ENCODE measurements around the gene SMARCB1. TPM values are rescaled to one million over a fixed set of nuclear protein-coding genes. Genes with fewer than 3 reads are reported as not detected.

The SMARCB1 gene
- total and polyA plus RNA-seq, 2 experiments from 2014 or later = 114 to 132 TPM

GRCh38 chr22:23844739-23845202 lies 58.0 kb downstream of the SMARCB1 start (continued):
- TF ChIP-seq ZNF462 (CRISPR knock-in tag; IDR thresholded peaks at IDR 0.05) (no peak), ZNF114 (CRISPR knock-in tag; IDR thresholded peaks at IDR 0.05) (no peak), EZH2 (IDR thresholded peaks at IDR 0.05; ENCODE audit: low read depth, unreplicated experiment) (no peak), STAT1 (IDR thresholded peaks at IDR 0.05; ENCODE audit: unreplicated experiment) (no peak), ETS1 (IDR thresholded peaks at IDR 0.05) (no peak), JUNB (IDR thresholded peaks at IDR 0.05; ENCODE audit: unreplicated experiment) (no peak), ZNF331 (CRISPR knock-in tag; IDR thresholded peaks at IDR 0.05; ENCODE audit: low read depth) (no peak)

GRCh38 chr22:23845265-23846080 lies 58.7 kb downstream of the SMARCB1 start:
- Mint-ChIP-seq H3K4me3 (no peak overlapping the region), H3K9me3 (no peaks in the 10 kb centered on the region), H3K36me3 (ENCODE audit: low read depth) (no peaks in the 10 kb centered on the region; the same call in 2 of the 3 replicates), H3K27ac (peak overlapping the region; percentile 30), H3K27me3 (ENCODE audit: insufficient read depth, low read depth, poor library complexity) (peaks cover 35% of the 10 kb centered on the region), H3K4me1 (peaks cover 37% of the 10 kb centered on the region)
- Histone ChIP-seq H4K20me1 (replicated peaks; ENCODE audit: insufficient read depth) (no peaks in the 10 kb centered on the region), H3K9me2 (ENCODE audit: insufficient read depth) (no peaks in the 10 kb centered on the region), H3K4me1 (ENCODE audit: insufficient read depth) (peaks cover 34% of the 10 kb centered on the region), H3F3A (replicated peaks; ENCODE audit: low read depth) (peaks cover 15% of the 10 kb centered on the region; the same call in 1 of the 2 replicates), H2AFZ (peak overlapping the region; percentile 66; the same call in 1 of the 2 replicates), H3K36me3 (ENCODE audit: insufficient read depth) (no peaks in the 10 kb centered on the region), H3K79me2 (replicated peaks; ENCODE audit: insufficient read depth) (no peaks in the 10 kb centered on the region), H3K27me3 (ENCODE audit: insufficient read depth) (no peaks in the 10 kb centered on the region), H3K27ac (ENCODE audit: low read depth) (no peak overlapping the region), H3K4me3 (no peak overlapping the region), H3K4me2 (no peak overlapping the region)
- DNase-seq (ENCODE audit: low spot score) (no peak), ATAC-seq (no peak)
- no peak for TF ChIP-seq EZH2phosphoT487 (IDR thresholded peaks at IDR 0.05; ENCODE audit: unreplicated experiment)
- no peak for TF ChIP-seq ETS1 (IDR thresholded peaks at IDR 0.05)
- no peak for TF ChIP-seq ZNF331 (CRISPR knock-in tag; IDR thresholded peaks at IDR 0.05; ENCODE audit: low read depth)
- TF ChIP-seq EZH2 (IDR thresholded peaks at IDR 0.05; ENCODE audit: low read depth, unreplicated experiment) = no peak

All from GM23338 (cell line).